OCI-LY1 (cell line): ENCODE results near the gene ANKIB1.

Source experiments
- H2AFZ ChIP-seq: fragments of 200-600 bp; sonication (generic), shearing (Covaris generic); 2 replicates; pipeline ENCODE4 v1.6.0; 2014; ENCODE audit warnings: antibody characterized with exemption, mild to moderate bottlenecking, low read length
- H3F3A ChIP-seq: fragments of 200-600 bp; sonication (generic), shearing (Covaris generic); 2 replicates; pipeline ENCODE4 v1.6.0; 2014; ENCODE audit warnings: mild to moderate bottlenecking, antibody characterized with exemption, low read length, moderate library complexity; ENCODE audit not compliant: insufficient read depth
- H3K27ac ChIP-seq: fragments of 200-600 bp; sonication (generic); 2 replicates; pipeline ENCODE4 v1.5.1; 2014; ENCODE audit warnings: low read length, mixed run types, mild to moderate bottlenecking, low read depth; ENCODE audit not compliant: poor library complexity, severe bottlenecking
- H3K27me3 ChIP-seq: fragments of 200-600 bp; sonication (generic); 2 replicates; pipeline ENCODE4 v1.6.0; 2014; ENCODE audit warnings: antibody characterized with exemption, mild to moderate bottlenecking, low read length, moderate library complexity; ENCODE audit not compliant: insufficient read depth
- H3K36me3 ChIP-seq: fragments of 200-600 bp; sonication (generic); 2 replicates; pipeline ENCODE4 v1.6.1; 2014; ENCODE audit warnings: mild to moderate bottlenecking, antibody characterized with exemption, low read length, moderate library complexity, mixed read lengths; ENCODE audit not compliant: insufficient read depth
- H3K4me1 ChIP-seq: fragments of 200-600 bp; sonication (generic); 2 replicates; pipeline ENCODE4 v1.5.1; 2014; ENCODE audit warnings: mild to moderate bottlenecking, low read length, moderate library complexity; ENCODE audit not compliant: insufficient read depth, severe bottlenecking
- H3K4me2 ChIP-seq: fragments of 200-600 bp; sonication (generic), shearing (Covaris generic); 2 replicates; pipeline ENCODE4 v1.6.1; 2014; ENCODE audit warnings: low read length
- H3K4me3 ChIP-seq: fragments of 200-600 bp; sonication (generic); 2 replicates; pipeline ENCODE4 v1.5.1; 2014; ENCODE audit warnings: low read length, low read depth, mild to moderate bottlenecking, mixed read lengths; ENCODE audit not compliant: poor library complexity, severe bottlenecking
- H3K79me2 ChIP-seq: fragments of 200-600 bp; shearing (Covaris generic); 2 replicates; pipeline ENCODE4 v1.6.1; 2016; ENCODE audit warnings: mixed run types, low read length, mixed read lengths; ENCODE audit not compliant: insufficient read depth
- H3K9ac ChIP-seq: fragments of 200-600 bp; sonication (generic), shearing (Covaris generic); 2 replicates; pipeline ENCODE4 v1.6.1; 2014; ENCODE audit warnings: mild to moderate bottlenecking, low read length, mixed read lengths
- H3K9me2 ChIP-seq: fragments of 200-600 bp; sonication (generic), shearing (Covaris generic); 2 replicates; pipeline ENCODE4 v1.6.1; 2014; ENCODE audit warnings: low read depth, mild to moderate bottlenecking, low read length, mixed read lengths
- H3K9me3 ChIP-seq: fragments of 200-600 bp; shearing (Covaris generic); 2 replicates; pipeline ENCODE4 v1.6.1; 2014; ENCODE audit warnings: low read length, mixed read lengths
- H4K20me1 ChIP-seq: fragments of 200-600 bp; sonication (generic), shearing (Covaris generic); 2 replicates; pipeline ENCODE4 v1.6.0; 2016; ENCODE audit warnings: mild to moderate bottlenecking, low read length; ENCODE audit not compliant: insufficient read depth
- EZH2 ChIP-seq: fragments of 200-600 bp; sonication (generic), shearing (Covaris generic); IDR thresholded peaks from 2 replicates; pipeline ENCODE4 v1.8.0; 2017; ENCODE audit warnings: borderline replicate concordance, mixed run types, mild to moderate bottlenecking, antibody characterized with exemption, low read length, moderate library complexity, mixed read lengths
- TF ChIP-seq, protein P1 (sequence below): fragments of 200-600 bp; sonication (generic), shearing (Covaris generic); IDR thresholded peaks from 2 replicates; pipeline ENCODE4 v1.5.1; 2017; ENCODE audit warnings: mild to moderate bottlenecking, antibody characterized with exemption, low read length, moderate library complexity, mixed read lengths

The ANKIB1 gene

DNA sequence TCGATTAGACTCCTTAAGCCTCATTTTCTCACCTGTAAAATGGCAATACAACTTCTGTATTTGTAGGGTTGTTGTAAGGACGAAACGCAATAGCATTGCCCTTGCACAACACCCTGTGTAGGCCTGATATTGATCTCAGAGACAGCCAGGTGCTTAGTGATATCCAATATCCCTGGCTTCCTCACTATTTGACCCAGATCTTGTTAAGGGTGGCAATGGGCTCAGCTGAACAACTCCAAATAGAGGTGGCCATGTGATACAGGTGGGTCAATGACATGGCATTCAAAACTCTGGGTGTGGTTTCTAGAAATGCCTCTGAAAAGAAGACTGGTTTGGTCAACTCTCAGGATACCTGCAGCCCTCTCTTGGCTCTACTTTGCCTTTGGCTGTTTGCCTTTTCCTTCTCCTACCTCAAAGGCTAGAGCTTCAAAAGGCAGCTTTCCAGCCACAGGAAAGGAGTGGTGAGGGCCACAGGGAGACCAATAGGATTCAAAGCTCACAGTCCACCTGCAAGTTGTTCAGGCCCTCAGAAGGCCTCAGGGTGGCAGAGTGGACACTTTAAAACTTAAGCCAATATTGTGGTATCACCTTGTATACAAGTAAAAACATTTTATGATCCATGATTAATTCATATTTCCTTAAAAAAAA, 186.6 kb downstream of the ANKIB1 start:
- Histone ChIP-seq H3K9me2 (no peaks in the 10 kb centered on the region), H3K36me3 (no peaks in the 10 kb centered on the region; the same call in 1 of the 2 replicates)

DNA sequence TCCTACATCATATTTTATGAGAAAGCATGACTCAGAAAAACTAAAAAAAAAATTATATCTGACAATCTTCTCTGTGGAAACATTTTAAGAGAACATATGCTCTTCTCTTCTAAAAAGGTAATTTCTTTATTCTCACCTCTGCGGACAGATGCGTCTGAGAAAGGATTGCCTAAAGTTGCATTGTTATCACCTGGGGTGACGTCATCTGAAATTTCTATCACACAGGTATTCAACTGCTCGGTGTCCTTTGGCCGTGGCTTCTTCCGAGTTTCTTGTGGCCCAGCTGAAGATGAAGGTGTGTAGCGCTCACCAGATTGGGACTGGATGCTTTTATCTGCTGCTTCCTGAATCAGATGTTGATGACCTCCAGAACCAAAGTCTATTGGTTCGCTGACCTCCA, 187.2 kb downstream of the ANKIB1 start:
- Histone ChIP-seq H2AFZ (no peak overlapping the region), H3K79me2 (no peaks in the 10 kb centered on the region), H3K36me3 (no peaks in the 10 kb centered on the region; the same call in 1 of the 2 replicates), H3K4me2 (no peak overlapping the region), H3F3A (no peaks in the 10 kb centered on the region), H3K4me3 (no peak overlapping the region), H3K27ac (no peak overlapping the region), H3K9ac (no peak overlapping the region), H3K9me2 (no peaks in the 10 kb centered on the region), H3K9me3 (no peaks in the 10 kb centered on the region), H3K4me1 (no peaks in the 10 kb centered on the region), H3K27me3 (no peaks in the 10 kb centered on the region), H4K20me1 (no peaks in the 10 kb centered on the region)
- TF ChIP-seq, protein P1, sequence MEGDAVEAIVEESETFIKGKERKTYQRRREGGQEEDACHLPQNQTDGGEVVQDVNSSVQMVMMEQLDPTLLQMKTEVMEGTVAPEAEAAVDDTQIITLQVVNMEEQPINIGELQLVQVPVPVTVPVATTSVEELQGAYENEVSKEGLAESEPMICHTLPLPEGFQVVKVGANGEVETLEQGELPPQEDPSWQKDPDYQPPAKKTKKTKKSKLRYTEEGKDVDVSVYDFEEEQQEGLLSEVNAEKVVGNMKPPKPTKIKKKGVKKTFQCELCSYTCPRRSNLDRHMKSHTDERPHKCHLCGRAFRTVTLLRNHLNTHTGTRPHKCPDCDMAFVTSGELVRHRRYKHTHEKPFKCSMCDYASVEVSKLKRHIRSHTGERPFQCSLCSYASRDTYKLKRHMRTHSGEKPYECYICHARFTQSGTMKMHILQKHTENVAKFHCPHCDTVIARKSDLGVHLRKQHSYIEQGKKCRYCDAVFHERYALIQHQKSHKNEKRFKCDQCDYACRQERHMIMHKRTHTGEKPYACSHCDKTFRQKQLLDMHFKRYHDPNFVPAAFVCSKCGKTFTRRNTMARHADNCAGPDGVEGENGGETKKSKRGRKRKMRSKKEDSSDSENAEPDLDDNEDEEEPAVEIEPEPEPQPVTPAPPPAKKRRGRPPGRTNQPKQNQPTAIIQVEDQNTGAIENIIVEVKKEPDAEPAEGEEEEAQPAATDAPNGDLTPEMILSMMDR = no peak
- TF ChIP-seq EZH2 = no peak

More for the DNA sequence above, 186.6 kb downstream of the ANKIB1 start:
- H3K4me3 ChIP-seq = no peak overlapping the region
- H3F3A ChIP-seq = no peaks in the 10 kb centered on the region
- no peaks in the 10 kb centered on the region for H3K27me3 ChIP-seq
- H2AFZ ChIP-seq = no peak overlapping the region
- H3K4me1 ChIP-seq = no peaks in the 10 kb centered on the region
- H3K79me2 ChIP-seq = no peaks in the 10 kb centered on the region
- no peaks in the 10 kb centered on the region for H3K9me3 ChIP-seq
- no peaks in the 10 kb centered on the region for H4K20me1 ChIP-seq
- TF ChIP-seq EZH2 = no peak
- TF ChIP-seq, protein P1 = no peak
- H3K4me2 ChIP-seq = no peak overlapping the region
- H3K9ac ChIP-seq = no peak overlapping the region
- no peak overlapping the region for H3K27ac ChIP-seq

DNA sequence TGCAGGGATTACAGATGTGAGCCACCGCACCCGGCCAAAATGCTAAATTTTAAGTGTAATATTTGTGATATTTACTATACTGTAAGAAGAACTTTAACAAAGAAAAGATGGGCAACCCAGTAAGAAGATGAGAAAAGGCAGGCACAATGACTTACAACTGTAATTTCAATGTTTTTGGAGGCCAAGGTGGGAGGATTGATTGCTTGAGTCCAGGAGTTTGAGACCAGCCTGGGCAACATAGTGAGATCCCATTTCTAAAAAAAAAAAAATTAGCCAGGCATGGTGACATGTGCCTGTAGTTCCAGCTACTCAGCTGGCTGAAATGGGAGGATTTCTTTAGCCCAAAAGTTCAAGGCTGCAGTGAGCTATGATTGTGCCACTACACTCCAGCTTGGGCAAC, 189.8 kb downstream of the ANKIB1 start:
- Histone ChIP-seq H2AFZ (no peak overlapping the region), H3K27me3 (no peaks in the 10 kb centered on the region; the same call in 1 of the 2 replicates), H4K20me1 (no peaks in the 10 kb centered on the region), H3K27ac (no peak overlapping the region), H3K9me3 (no peaks in the 10 kb centered on the region), H3K9me2 (no peaks in the 10 kb centered on the region), H3K4me3 (no peak overlapping the region), H3K9ac (no peak overlapping the region), H3K4me2 (no peak overlapping the region), H3K79me2 (no peaks in the 10 kb centered on the region), H3K4me1 (no peaks in the 10 kb centered on the region), H3K36me3 (no peaks in the 10 kb centered on the region; the same call in 1 of the 2 replicates), H3F3A (no peaks in the 10 kb centered on the region)
- TF ChIP-seq, protein P1 = no peak
